ENCODE measurements around the gene NAT9. TPM values are rescaled to one million over a fixed set of nuclear protein-coding genes. Genes with fewer than 3 reads are reported as not detected.

NAT9 gene
- 31.0 and 32.7 TPM in 2 replicates for total RNA-seq (2014; rRNA removed; shearing (Covaris generic))

- peak; percentile 92 for DNase-seq (ENCODE audit: low spot score)
- in situ Hi-C loops (cut with HindIII; ENCODE audit: low sequenced_read_pairs): no loop called here
Measured at GRCh38 chr17:74776044-74776962, at the start of gene NAT9. TSS of gene NAT9 (minus strand) at chr17:74776345. CDS start at chr17:74775698, 647 bp downstream.

GRCh38 chr17:74824961-74825627, 48.9 kb upstream of the NAT9 start:
- peak; percentile 66 for DNase-seq (ENCODE audit: low spot score)
- in situ Hi-C loops (cut with HindIII; ENCODE audit: low sequenced_read_pairs): no loop called here

GRCh38 chr17:74822939-74823367, 46.8 kb upstream of the NAT9 start:
- in situ Hi-C loops (cut with HindIII; ENCODE audit: low sequenced_read_pairs): no loop called here
- DNase-seq (ENCODE audit: low spot score): peak; percentile 72

- peak; percentile 55 for DNase-seq (ENCODE audit: low spot score)
- in situ Hi-C loops (cut with HindIII; ENCODE audit: low sequenced_read_pairs): no loop called here
Measured at GRCh38 chr17:74822335-74822938, 46.3 kb upstream of the NAT9 start.

- in situ Hi-C loops (cut with HindIII; ENCODE audit: low sequenced_read_pairs): no loop called here
- DNase-seq (ENCODE audit: low spot score): no peak
Measured at GRCh38 chr17:74821655-74822334, 45.6 kb upstream of the NAT9 start.

- no peak for DNase-seq (ENCODE audit: low spot score)
- in situ Hi-C loops (cut with HindIII; ENCODE audit: low sequenced_read_pairs): no loop called here
Measured at GRCh38 chr17:74819801-74820436, 43.8 kb upstream of the NAT9 start.

GRCh38 chr17:74818291-74818938, 42.3 kb upstream of the NAT9 start:
- in situ Hi-C loops (cut with HindIII; ENCODE audit: low sequenced_read_pairs): no loop called here
- DNase-seq (ENCODE audit: low spot score): no peak

GRCh38 chr17:74816905-74817620, 40.9 kb upstream of the NAT9 start:
- peak; percentile 77 for DNase-seq (ENCODE audit: low spot score)
- in situ Hi-C loops (cut with HindIII; ENCODE audit: low sequenced_read_pairs): no loop called here

- in situ Hi-C loops (cut with HindIII; ENCODE audit: low sequenced_read_pairs): no loop called here
- DNase-seq (ENCODE audit: low spot score): peak; percentile 58
Measured at GRCh38 chr17:74815550-74816370, 39.6 kb upstream of the NAT9 start.

GRCh38 chr17:74815067-74815466, 38.9 kb upstream of the NAT9 start:
- DNase-seq (ENCODE audit: low spot score): no peak
- in situ Hi-C loops (cut with HindIII; ENCODE audit: low sequenced_read_pairs): no loop called here

GRCh38 chr17:74814453-74814852, 38.3 kb upstream of the NAT9 start:
- in situ Hi-C loops (cut with HindIII; ENCODE audit: low sequenced_read_pairs): no loop called here
- DNase-seq (ENCODE audit: low spot score): peak; percentile 60

GRCh38 chr17:74812109-74813009, 36.2 kb upstream of the NAT9 start:
- in situ Hi-C loops (cut with HindIII; ENCODE audit: low sequenced_read_pairs): no loop called here
- DNase-seq (ENCODE audit: low spot score): no peak

GRCh38 chr17:74810699-74811485, 34.7 kb upstream of the NAT9 start:
- in situ Hi-C loops (cut with HindIII; ENCODE audit: low sequenced_read_pairs): no loop called here
- DNase-seq (ENCODE audit: low spot score): peak; percentile 89

GRCh38 chr17:74808714-74809430, 32.7 kb upstream of the NAT9 start:
- DNase-seq (ENCODE audit: low spot score): no peak
- in situ Hi-C loops (cut with HindIII; ENCODE audit: low sequenced_read_pairs): loop anchor here (5.0 to 10.0 kb wide), 2 partner anchors 38 to 146 kb away; no protein-coding TSS in a partner anchor

- DNase-seq (ENCODE audit: low spot score): peak; percentile 96
Measured at GRCh38 chr17:74807925-74808324, 31.8 kb upstream of the NAT9 start.

More at GRCh38 chr17:74807925-74808324, 31.8 kb upstream of the NAT9 start:
- in situ Hi-C loops (cut with HindIII; ENCODE audit: low sequenced_read_pairs): loop anchor here (5.0 to 10.0 kb wide), 2 partner anchors 39 to 147 kb away; no protein-coding TSS in a partner anchor
